PC-3 (cell line): ENCODE results near the gene VPS51.

Experiments used
- CTCF ChIP-seq: fragments of 300-600 bp; sonication (generic); conservative IDR thresholded peaks from 2 replicates; pipeline ENCODE4 v1.5.1; 2017; ENCODE audit warnings: antibody characterized with exemption, low read depth, mild to moderate bottlenecking, low read length
- EZH2 ChIP-seq: fragments of 300-600 bp; sonication (generic); IDR thresholded peaks from one replicate; pipeline ENCODE4 v1.6.1; 2017; ENCODE audit warnings: antibody characterized with exemption, mild to moderate bottlenecking, low read length; ENCODE audit not compliant: unreplicated experiment
- EZH2phosphoT487 ChIP-seq: fragments of 300-600 bp; sonication (generic); IDR thresholded peaks from 2 replicates; pipeline ENCODE4 v1.6.1; 2018; ENCODE audit warnings: mild to moderate bottlenecking, antibody characterized with exemption, low read length, borderline replicate concordance

GRCh38 chr11:65066805-65067291 lies 29.2 kb upstream of the VPS51 start:
- TF ChIP-seq CTCF = no peak
- no peak for TF ChIP-seq EZH2
- no peak for TF ChIP-seq EZH2phosphoT487
